GM18526 (cell line): Measurements from ENCODE around the gene ARL15.

ENCODE experiments used
- POLR2A ChIP-seq: IDR thresholded peaks from 3 replicates; pipeline ENCODE4 v1.6.1; 2011; ENCODE audit not compliant: insufficient read length; ENCODE audit errors: extremely low read depth

The ARL15 gene

DNA sequence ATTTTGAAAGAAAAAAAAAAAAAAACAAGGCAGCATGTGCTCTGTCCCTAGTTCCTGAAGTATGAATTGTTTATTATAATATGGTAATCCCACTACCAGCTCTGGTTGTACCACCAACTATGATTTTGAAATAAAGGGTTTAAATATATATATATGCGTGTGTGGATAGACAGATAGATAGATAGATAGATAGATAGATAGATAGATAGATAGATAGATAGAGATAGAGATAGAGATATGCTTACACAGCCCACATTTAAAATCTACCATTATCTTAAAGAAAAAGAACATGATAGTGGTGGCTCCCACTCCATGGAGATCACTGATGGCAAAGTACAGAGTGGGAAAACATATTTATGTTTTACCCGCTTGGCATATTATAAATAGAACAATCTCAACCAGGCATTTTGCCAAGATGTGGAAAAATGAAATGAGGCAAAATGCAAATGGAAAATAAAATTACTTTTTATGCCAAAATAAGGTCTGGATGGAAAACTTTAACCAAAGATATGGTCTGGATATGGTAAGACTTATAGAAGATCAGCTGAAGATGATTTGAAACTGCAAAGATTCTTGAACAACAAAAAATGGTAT is 170.0 kb downstream of the ARL15 start:
- no peak for TF ChIP-seq POLR2A

DNA sequence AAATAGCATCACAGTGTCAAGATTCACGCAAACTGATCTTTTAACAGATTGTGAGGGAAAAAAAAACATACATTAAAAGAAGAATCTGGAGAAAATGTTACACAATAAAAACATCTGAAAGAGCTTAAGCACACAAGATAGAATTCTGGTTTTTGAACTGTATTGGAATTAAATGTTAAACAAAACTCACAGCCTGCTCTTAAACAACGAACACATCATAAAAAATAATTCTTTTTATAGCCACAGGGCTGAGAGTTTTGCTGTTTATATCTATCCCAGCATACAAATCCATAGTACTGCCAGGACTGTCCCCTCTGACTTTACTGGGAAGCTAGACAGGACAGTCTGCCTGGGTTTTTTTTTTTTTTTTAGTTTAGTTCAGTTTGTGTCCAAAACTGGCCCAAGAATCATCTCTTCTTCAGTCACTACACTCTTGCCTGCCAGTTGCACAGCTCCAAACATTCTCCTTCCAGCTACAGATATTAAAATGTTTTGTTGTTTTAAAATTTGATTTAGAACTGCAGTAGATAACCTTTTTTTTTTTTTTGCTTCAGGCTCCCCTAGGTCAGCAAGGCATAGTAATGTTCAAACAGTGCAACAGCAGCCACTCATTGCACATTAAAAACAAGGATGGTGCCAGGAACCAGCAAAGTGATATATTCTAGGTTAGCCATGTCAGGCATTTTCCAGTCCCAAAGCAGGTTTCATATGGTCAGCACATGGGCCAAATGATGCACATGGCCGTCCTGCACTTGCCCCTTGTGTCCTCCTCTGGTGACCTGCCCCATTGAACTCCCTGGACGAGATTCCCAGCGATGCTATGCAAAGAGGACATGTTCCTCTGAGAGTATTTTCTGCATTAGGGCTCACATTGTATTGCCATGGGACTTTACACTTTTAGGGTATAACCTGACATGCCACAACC is 173.6 kb downstream of the ARL15 start:
- TF ChIP-seq POLR2A = no peak

DNA sequence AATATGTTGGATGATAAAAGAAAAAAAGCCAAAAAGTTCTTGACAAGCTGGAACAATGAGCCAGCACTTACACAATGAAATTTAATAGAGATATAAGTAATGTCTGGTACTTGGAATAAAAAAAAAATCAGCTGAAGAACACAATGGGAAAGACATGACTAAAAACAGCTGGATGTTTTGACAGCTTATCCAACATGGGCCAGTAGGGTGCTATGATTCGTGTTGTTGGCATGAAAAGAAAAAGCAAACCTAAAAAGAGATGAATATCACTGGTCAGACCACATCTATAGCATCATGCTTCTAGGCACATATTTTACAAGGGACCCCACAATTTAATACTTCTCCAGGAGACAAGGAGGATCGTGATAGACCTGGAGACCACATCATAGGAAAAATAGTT is 175.3 kb downstream of the ARL15 start:
- no peak for TF ChIP-seq POLR2A

DNA sequence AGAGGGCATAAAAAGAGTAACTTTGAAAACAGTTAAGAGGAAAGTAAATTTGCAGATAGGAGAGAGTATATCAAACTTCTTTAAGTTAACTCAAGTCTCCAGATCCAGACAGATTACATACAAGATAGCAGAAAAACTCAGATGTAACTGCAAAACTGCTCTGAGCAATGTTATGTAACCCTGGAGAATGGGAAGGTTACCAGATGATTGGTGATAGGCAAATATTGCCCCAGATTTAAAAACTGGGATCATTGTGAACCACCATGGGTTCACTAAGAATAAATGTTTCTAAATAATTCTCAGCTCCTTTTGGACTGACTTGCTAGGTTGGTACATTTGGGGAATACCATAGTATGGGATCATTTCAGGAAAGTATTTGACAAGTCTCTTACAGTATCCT is 176.5 kb downstream of the ARL15 start:
- no peak for TF ChIP-seq POLR2A

DNA sequence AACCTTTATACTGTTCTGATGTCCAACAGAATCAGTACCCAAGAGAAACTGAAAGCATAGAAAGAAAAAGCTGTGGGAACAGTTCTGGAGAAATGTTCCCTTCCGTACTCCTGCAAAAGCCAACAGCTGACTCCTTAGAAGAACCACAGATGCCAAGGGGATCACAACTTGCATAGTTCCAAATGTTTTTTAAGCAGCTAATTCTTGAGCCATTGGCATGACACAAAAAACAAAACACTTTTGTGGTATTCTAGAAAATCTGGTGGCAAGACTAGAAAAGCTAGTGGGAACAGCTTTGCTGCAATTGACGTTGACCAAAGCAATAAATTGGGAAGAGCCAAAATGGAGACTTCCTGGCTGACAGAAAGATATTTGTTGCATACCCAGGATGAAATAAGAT is 189.9 kb downstream of the ARL15 start:
- no peak for TF ChIP-seq POLR2A

DNA sequence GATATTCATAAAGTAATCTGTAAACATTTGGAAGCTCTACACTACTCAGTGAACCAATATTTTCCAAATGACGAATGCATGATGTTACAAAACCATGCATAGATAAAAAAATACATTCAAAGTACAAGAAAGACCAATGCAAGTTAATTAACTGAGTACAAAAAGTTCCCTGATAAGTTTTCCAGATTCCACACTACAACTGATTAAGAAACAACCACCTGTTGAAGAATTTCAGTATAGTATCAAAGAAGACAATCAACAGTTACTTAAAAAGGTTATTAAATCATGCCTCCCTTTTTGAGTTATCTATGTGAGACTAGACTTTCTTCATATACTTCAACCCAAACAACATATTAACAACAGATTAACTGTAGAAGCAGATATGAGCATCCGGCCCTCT is 192.4 kb downstream of the ARL15 start:
- TF ChIP-seq POLR2A = no peak

DNA sequence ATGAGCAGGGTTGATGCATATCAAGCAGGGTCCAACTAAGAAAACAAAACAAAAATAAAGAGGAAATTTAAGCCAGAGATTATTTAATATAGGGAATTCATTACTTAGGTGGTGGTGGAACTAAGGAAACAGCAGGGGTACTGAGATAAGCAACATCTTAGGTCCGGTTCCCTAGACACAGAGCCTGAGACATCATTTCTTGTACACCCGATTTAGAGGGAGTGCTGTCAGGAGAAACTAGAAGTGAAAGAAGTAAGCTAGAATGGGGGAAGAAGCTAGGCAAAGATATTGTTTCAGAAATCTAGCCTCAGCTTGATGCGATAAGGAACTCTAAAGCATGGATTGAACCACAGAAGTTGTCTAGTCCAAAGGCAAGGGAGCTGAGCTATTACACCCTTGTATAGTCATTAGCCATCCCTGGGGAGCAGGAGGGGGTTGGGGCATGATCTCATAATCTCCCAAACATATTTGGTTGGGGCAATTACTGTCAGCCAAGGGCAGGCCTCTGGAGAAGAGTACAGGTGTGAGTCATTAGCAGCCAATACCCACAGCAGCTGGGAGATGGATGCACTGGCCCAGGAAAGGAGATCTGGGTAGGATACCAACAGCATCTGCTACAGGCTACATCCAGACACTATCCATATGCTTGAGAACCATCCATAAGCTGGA is 194.5 kb downstream of the ARL15 start:
- TF ChIP-seq POLR2A = no peak

GRCh38 chr5:54113060-54113459 is 197.3 kb downstream of the ARL15 start:
- TF ChIP-seq POLR2A = no peak

DNA sequence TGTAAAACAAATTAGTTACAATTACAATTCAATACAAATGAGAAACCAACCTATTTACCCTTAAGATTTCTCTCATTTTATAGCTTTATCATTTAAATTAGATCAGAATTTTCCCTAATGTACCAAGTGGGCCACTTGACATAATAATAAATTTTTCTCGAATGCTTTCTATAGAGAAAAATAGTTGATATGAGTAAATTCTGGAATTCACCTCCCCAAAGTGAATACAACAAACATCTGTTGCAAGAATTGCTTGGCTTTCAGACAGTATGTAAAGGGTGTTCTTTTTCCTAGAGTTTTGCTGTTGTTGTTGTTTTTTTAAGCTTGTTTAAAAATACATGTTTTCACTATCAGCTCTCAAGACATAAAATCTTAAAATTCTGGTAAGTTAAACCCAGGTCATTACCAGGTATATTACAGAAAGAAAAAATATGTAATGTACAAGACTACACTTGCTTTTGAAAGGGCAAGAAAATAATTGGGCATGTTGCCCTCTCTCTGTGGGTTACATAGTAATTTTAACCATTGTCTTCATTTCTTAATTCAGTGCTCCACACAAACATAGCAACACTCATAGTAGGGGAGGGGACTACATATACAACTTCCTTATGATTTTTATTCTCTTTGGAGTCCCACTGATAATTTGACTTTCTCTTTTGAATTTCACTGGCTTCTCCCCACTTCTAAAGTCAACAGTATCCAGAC is 200.6 kb downstream of the ARL15 start:
- TF ChIP-seq POLR2A = no peak

DNA sequence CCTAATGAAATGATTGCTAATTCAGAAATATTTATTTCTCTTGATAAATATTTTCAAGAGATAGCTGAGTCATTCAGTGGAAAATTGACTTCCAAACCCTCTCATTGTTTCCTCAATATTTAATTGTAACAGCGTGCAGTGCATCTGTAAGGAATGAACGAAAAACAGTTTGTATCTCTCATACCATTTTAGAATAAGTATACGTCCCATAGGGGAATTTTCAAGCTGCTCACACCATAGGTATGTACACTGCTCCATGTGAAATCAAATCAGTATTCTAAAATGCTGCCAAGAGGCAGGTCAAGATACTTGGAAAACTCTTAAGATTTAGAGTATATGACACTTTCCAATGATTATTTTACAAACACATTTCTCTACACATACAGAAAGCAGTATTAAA is 202.2 kb downstream of the ARL15 start:
- TF ChIP-seq POLR2A = no peak

DNA sequence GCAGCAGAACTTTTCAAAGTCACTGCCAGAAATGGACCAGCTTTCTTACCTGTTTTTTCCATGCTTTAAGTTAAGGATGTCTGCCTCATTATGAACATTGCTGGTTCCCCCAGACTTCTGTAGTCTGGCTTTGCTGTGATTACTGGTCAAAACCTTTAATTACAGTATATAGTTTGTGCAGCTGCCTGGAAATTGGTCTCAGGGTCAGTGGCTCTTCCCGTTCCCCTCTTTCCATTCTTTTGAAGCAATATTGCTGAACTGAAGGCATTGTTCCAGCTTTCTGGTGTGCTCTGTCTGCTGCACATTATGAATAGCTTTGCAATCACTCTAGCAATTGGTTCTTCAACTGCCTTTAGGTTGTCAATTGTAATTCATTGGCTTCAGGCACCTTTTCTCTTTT is 206.5 kb downstream of the ARL15 start:
- no peak for TF ChIP-seq POLR2A

GRCh38 chr5:54098267-54098666 is 212.1 kb downstream of the ARL15 start:
- TF ChIP-seq POLR2A = no peak

GRCh38 chr5:54095969-54096368 is 214.4 kb downstream of the ARL15 start:
- no peak for TF ChIP-seq POLR2A

DNA sequence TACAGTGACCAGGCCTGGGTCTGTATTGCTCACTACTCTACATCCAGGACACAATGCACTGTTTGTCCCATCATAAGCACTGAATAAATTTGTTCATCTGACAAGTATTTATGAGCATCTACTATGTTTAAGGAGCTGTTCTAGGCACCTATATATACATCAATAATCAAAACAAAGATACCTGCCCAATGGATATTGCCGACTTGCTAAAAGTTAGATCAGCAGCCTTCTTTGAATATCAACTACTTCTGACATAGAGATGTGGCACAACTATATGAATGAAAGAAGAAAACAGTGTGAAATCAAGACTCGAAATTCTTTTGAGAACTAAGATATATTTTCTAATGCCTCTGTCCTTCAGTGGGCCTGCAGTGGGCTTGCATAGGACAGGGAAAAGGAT is 215.7 kb downstream of the ARL15 start:
- no peak for TF ChIP-seq POLR2A

DNA sequence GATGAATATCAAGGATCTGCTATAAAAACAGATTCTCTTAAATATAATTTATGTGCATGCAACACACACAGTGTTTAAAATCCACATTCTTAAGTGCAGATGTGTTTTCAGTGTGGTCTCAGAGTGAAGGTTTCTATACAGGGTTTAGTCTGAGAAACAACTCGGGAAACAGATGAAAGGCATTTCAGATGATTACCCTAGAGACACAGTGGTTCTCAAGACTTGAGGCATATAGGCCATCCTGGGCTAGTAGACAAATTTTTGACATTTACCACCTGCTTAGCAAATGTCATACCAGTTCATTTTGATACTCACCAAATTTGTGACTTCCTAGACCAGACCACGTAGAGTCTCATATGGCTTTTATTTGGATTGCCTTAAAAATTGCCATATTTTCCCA is 216.5 kb downstream of the ARL15 start:
- TF ChIP-seq POLR2A = no peak

DNA sequence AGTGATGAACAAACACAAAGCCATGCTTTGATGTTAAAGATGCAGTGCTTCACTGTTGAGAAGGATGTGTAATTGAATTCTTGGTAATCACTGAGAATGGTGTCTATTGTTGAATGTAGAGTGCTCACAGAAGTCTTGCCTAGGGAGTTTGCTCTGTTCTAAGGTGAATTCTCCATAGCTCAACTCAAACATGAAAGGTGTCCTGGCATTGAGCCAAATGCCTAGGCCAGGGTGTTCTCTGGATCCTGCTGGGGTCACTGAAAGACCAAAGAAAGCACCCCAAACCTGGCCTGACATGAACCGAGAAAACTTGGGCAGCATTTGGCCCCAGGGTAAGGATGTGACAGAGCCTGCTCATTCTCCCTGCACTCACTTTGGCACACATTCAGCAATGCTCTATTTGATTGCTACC is 217.3 kb downstream of the ARL15 start:
- no peak for TF ChIP-seq POLR2A
